T follicular helper cell (primary cell): ENCODE results near the gene PPP4R4.

Experiments
- DNase-seq: peaks from one replicate; pipeline ENCODE4 v3.0.0-alpha.2; 2020; ENCODE audit warnings: low read depth

The PPP4R4 gene

GRCh38 chr14:94307410-94307992, 133.4 kb downstream of the PPP4R4 start:
- DNase-seq, result no peak

DNA sequence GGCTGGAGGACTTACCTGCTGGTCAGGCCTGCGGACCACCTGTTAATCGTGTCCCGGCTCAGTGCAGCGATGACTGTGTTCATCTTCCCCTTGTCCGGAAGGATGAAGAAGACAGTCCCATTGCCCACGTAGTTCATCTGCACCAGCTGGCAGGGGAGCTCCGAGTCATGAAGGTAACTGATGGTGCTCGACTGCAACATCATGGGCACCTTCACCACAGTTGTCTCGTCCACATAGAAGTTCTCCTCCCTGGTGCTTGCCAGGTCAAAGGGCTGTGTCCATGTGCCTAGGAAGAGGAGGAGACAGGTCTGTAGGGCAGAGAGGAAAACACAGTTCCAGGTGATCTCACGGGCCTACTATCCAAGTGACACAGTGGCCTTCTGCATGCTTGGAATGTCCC, 135.6 kb downstream of the PPP4R4 start:
- DNase-seq, result no peak

DNA sequence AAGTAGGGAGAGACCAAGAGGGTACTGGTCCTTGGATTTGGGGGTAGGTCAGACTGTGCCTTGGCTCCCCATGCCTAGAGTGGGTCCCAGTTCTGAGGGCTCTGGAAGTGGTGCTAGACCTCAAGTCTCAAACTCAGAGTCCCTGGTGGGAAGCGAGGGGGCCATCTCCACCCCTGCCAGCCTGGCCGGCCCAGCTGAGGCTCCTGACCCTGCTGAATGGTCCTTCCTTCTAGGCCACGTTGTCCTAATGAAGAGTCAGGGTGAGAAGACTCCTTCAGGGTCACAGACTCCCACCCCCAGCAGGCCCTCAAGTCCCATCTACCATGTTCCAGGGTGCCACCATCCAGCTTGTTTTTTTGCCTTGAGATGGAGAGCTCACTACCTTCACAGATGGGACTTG, 136.1 kb downstream of the PPP4R4 start:
- no peak for DNase-seq

- no peak for DNase-seq
Measured at GRCh38 chr14:94312481-94313246, 138.5 kb downstream of the PPP4R4 start.

DNA sequence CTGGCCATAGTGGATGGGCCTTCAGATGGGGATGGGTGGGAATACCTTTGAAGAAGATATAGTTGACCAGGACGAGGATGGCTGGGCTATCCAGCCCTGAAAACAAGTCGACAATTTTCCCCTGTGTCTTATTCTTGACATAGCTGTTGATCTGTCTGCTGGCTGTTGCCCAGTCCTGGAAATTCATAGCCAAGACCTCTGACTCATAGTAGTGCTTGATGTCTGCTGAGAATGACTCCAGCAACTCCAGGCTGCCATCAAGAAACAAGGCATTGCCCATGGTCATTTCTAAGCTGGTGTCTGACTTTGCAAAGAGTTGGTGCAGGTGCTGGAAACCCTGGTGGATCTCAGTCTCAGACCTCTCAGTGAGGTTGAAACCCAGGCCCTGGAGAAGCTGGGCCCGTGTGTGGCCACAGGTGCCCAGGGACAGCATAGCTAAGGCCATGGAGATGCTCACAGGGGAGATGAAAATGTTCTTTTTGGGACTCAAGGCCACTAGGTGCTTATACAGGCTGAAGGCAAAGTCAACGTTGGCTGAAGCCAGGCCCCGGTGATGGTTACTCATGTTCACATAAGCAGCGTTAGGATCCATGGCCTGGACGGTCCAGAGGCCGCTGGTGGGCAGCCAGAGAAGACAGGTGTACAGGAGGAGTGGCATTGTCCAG, 140.0 kb downstream of the PPP4R4 start:
- DNase-seq, result no peak

- no peak for DNase-seq
Measured at GRCh38 chr14:94314890-94315289, 140.8 kb downstream of the PPP4R4 start.

DNA sequence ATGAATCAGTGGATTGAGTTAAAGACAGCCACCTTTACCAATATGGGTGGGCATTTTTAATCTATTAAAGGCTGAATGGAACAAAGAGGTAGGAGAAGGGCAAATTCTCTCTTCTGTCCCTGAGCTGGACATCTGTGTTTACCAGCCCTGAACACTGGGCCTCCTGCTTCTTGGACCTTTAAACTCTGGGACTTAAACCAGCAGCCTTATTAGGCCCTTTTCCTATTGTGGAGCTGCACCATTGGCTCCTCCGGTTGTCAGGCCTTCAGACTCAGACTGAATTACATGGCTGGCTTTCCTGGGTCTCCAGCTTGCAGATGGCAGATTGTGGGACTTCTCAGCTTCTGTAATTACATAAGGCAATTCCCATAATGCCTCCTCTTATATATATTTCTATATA, 142.6 kb downstream of the PPP4R4 start:
- no peak for DNase-seq

DNA sequence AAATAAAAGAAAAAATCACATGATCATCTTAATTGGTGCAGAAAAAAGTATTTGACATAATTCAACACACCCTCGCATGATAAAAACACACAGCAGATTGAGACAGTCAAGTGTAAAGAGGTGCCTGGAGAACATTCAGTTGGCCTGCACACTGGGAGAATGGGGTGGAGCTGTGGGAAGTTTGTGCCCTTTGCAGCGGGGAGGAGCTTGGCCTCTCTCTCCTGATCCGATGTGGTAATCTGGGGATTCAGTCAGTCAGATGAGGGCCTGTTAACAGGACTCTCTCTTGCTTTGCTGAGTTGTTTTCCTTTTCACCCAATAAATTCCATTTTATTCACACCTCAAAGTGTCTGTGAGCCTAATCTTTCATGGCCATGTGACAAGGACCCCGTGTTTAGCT, 143.1 kb downstream of the PPP4R4 start:
- no peak for DNase-seq

DNA sequence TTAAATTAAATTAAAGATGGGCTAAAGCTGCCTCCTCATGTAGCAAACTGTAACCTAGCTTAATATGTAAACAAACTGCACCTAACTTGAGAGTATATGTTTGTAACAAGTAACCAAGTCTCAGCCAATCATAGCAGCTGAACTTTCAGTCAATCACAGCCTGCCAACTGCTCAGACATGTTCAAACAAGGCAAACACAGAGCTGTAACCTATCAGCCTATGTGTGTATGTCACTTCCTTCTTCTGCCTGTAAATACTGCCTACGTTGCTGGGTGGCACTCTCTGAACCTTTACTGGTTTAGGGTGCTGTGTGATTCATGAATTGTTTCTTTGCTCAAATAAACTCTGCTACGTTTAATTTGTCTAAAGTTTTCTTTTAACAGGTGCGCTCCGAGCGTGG, 146.1 kb downstream of the PPP4R4 start:
- no peak for DNase-seq

- no peak for DNase-seq
Measured at GRCh38 chr14:94321421-94322271, 147.5 kb downstream of the PPP4R4 start.

DNA sequence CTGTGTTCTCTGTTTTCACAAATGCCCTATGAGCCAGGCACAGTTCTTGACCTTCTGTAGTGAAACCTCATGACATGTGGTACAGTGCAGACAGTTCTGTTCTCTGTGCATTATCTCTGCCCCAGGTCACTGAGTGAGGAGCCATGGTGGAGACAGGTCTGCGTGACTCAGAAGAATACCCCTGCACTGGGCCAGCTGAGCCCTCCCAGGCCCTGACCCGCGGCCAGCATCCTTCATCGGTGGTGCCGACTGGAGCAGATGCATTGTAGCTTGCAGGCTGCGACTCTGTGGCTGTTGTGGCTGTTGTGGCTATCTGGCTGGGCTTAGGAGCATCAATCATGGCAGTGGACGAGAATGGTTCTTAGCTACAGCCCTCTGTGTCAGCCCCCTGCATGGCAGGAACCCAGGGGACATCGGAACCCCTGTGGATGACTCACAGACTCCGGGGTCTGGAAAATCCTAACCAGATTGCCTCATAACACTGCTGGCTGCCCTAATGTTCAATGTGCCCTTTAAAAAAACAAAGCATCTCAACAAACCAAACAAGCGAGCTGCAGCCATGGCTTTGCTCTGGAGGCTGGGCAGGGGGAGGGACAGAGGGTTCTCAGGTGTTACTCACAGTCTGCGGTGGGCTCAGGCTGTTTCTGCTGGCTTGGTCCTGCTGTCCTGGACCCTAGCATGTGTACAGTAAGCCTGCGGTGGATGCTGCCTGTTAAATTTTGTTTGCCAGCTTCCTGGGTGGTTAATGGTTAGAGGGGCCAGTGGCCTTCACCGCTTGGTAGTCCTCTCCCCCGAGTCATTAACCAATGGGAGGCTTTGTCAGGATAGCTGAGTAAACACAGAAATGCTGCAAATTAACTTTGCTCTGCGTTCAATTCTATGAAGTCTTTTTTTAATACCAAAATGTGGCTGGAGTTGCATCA, 148.8 kb downstream of the PPP4R4 start, which contains the start of gene SERPINA6:
TSS of gene SERPINA6 (minus strand) at position 689 of the 923 bp plus-strand sequence. CDS start 8,688 bp downstream, outside the sequence.
- no peak for DNase-seq

- DNase-seq, result no peak
Measured at GRCh38 chr14:94328196-94328595, 154.1 kb downstream of the PPP4R4 start.
